H9 (cell line): ENCODE measurements around the gene SERPINB5. TPM values are rescaled to one million over a fixed set of nuclear protein-coding genes. Genes with fewer than 3 reads are reported as not detected.

ENCODE experiments used
- DNase-seq: peaks from one replicate; pipeline ENCODE4 v3.0.0-alpha.2; 2017
- H2AFZ ChIP-seq: one replicate; pipeline ENCODE4 v1.6.1; 2013; ENCODE audit warnings: mild to moderate bottlenecking, low read length, control low read depth, moderate library complexity
- H2AK5ac ChIP-seq: 2 replicates; pipeline ENCODE4 v1.6.1; 2013; ENCODE audit warnings: low read length, control low read depth, mixed read lengths; ENCODE audit not compliant: insufficient read length
- H2BK120ac ChIP-seq: one replicate; pipeline ENCODE4 v1.6.1; 2013; ENCODE audit warnings: low read depth, mild to moderate bottlenecking, low read length, control low read depth, inconsistent platforms; ENCODE audit not compliant: poor library complexity, severe bottlenecking
- H2BK12ac ChIP-seq: 2 replicates; pipeline ENCODE4 v1.6.1; 2013; ENCODE audit warnings: low read length, control low read depth, mixed read lengths, low read depth; ENCODE audit not compliant: insufficient read length
- H2BK15ac ChIP-seq: 2 replicates; pipeline ENCODE4 v1.6.1; 2013; ENCODE audit warnings: low read depth, low read length, control low read depth
- H2BK20ac ChIP-seq: one replicate; pipeline ENCODE4 v1.6.1; 2013; ENCODE audit warnings: low read depth, mild to moderate bottlenecking, low read length, control low read depth, inconsistent platforms; ENCODE audit not compliant: poor library complexity, severe bottlenecking
- H2BK5ac ChIP-seq: 2 replicates; pipeline ENCODE4 v1.6.1; 2013; ENCODE audit warnings: low read length, control low read depth, mixed read lengths; ENCODE audit not compliant: insufficient read length
- H3K14ac ChIP-seq: 2 replicates; pipeline ENCODE4 v1.6.1; 2013; ENCODE audit warnings: low read length, control low read depth; ENCODE audit not compliant: insufficient read depth
- H3K18ac ChIP-seq: 2 replicates; pipeline ENCODE4 v1.6.1; 2013; ENCODE audit warnings: low read depth, mild to moderate bottlenecking, mixed read lengths, low read length, control low read depth; ENCODE audit not compliant: insufficient read length
- H3K23ac ChIP-seq: 2 replicates; pipeline ENCODE4 v1.6.1; 2013; ENCODE audit warnings: low read length, control low read depth, mixed read lengths, low read depth; ENCODE audit not compliant: insufficient read length
- H3K23me2 ChIP-seq: 2 replicates; pipeline ENCODE4 v1.6.1; 2013; ENCODE audit warnings: low read depth, mild to moderate bottlenecking, mixed read lengths, low read length, control low read depth; ENCODE audit not compliant: insufficient read length, poor library complexity, severe bottlenecking
- H3K27ac ChIP-seq: 2 replicates; pipeline ENCODE4 v1.5.1; 2013; ENCODE audit warnings: low read length, control low read depth, mixed read lengths, low read depth; ENCODE audit not compliant: insufficient read length
- H3K27me3 ChIP-seq: 2 replicates; pipeline ENCODE4 v1.6.1; 2013; ENCODE audit warnings: low read length, control low read depth, inconsistent platforms; ENCODE audit not compliant: insufficient read depth
- H3K4ac ChIP-seq: 2 replicates; pipeline ENCODE4 v1.6.1; 2013; ENCODE audit warnings: low read depth, mild to moderate bottlenecking, control low read depth, inconsistent platforms, low read length, moderate library complexity
- H3K4me1 ChIP-seq: 2 replicates; pipeline ENCODE4 v1.6.1; 2013; ENCODE audit warnings: low read length, control low read depth, inconsistent platforms; ENCODE audit not compliant: insufficient read depth
- H3K4me2 ChIP-seq: 2 replicates; pipeline ENCODE4 v1.6.1; 2013; ENCODE audit warnings: low read length, control low read depth, mixed read lengths; ENCODE audit not compliant: insufficient read length, insufficient read depth
- H3K56ac ChIP-seq: 2 replicates; pipeline ENCODE4 v1.6.1; 2013; ENCODE audit warnings: low read depth, mild to moderate bottlenecking, mixed read lengths, low read length, control low read depth; ENCODE audit not compliant: insufficient read length
- H3K79me1 ChIP-seq: 2 replicates; pipeline ENCODE4 v1.6.1; 2013; ENCODE audit warnings: low read depth, mild to moderate bottlenecking, moderate library complexity, low read length, control low read depth, inconsistent platforms; ENCODE audit not compliant: insufficient read depth, poor library complexity, severe bottlenecking
- H3K79me2 ChIP-seq: 2 replicates; pipeline ENCODE4 v1.6.1; 2013; ENCODE audit warnings: low read length, control low read depth, inconsistent platforms; ENCODE audit not compliant: insufficient read depth
- H3K9ac ChIP-seq: 2 replicates; pipeline ENCODE4 v1.6.1; 2013; ENCODE audit warnings: low read length, control low read depth, mixed read lengths; ENCODE audit not compliant: insufficient read length; ENCODE audit errors: extremely low read depth
- H3K9me3 ChIP-seq: one replicate; pipeline ENCODE4 v1.6.1; 2013; ENCODE audit warnings: low read depth, low read length, inconsistent platforms; ENCODE audit not compliant: control insufficient read depth
- H3T11ph ChIP-seq: one replicate; pipeline ENCODE4 v1.6.1; 2013; ENCODE audit warnings: mild to moderate bottlenecking, low read length, control low read depth, inconsistent platforms
- H4K20me1 ChIP-seq: one replicate; pipeline ENCODE4 v1.6.1; 2013; ENCODE audit not compliant: control insufficient read depth, insufficient read length, insufficient read depth
- H4K5ac ChIP-seq: 2 replicates; pipeline ENCODE4 v1.6.1; 2013; ENCODE audit warnings: low read depth, mild to moderate bottlenecking, mixed read lengths, low read length, control low read depth; ENCODE audit not compliant: insufficient read length
- H4K8ac ChIP-seq: replicated peaks from 2 replicates; pipeline ENCODE4 v1.6.1; 2013; ENCODE audit warnings: low read length, control low read depth, mixed read lengths, low read depth; ENCODE audit not compliant: insufficient read length
- H4K91ac ChIP-seq: 2 replicates; pipeline ENCODE4 v1.6.1; 2013; ENCODE audit warnings: low read depth, mild to moderate bottlenecking, moderate library complexity, mixed read lengths, low read length, control low read depth; ENCODE audit not compliant: insufficient read length
- H3K27ac Mint-ChIP-seq, 3 experiments: 2 replicates in 2 of 3; 3 replicates in 1 of 3; pipeline ENCODE4 v1.8.0; 2020 to 2021; ENCODE audit warnings: mixed read lengths in 3 of 3, mild to moderate bottlenecking in 1 of 3, moderate library complexity in 1 of 3
- H3K27me3 Mint-ChIP-seq: 2 replicates; pipeline ENCODE4 v1.8.0; 2021; ENCODE audit warnings: low read depth, mild to moderate bottlenecking, moderate library complexity, mixed read lengths
- H3K36me3 Mint-ChIP-seq, 3 experiments: 2 replicates in 2 of 3; 3 replicates in 1 of 3; pipeline ENCODE4 v1.8.0; 2020 to 2021; ENCODE audit warnings: low read depth in 3 of 3, mixed read lengths in 3 of 3; ENCODE audit not compliant: insufficient read depth in 1 of 3
- H3K4me1 Mint-ChIP-seq, 2 experiments: 2 replicates each; pipeline ENCODE4 v1.8.0; 2020; ENCODE audit warnings: mixed read lengths in 2 of 2
- H3K4me3 Mint-ChIP-seq, 2 experiments: 2 replicates in 1 of 2; 3 replicates in 1 of 2; pipeline ENCODE4 v1.8.0; 2020 to 2021; ENCODE audit warnings: mild to moderate bottlenecking in 2 of 2, mixed read lengths in 2 of 2, moderate library complexity in 1 of 2
- H3K9me3 Mint-ChIP-seq, 2 experiments: 2 replicates in 1 of 2; 3 replicates in 1 of 2; pipeline ENCODE4 v1.8.0; 2020; ENCODE audit warnings: mild to moderate bottlenecking in 2 of 2, mixed read lengths in 2 of 2, moderate library complexity in 1 of 2
- CTCF ChIP-seq: fragments of 200-600 bp; sonication (generic); conservative IDR thresholded peaks from 3 replicates; pipeline ENCODE4 v1.8.0; 2021; ENCODE audit warnings: antibody characterized with exemption, mild to moderate bottlenecking
- WGBS: extraction: QIAGEN DNeasy Blood & Tissue Kit; methylation state at CpG from one replicate; pipeline ENCODE4 v1.1.7; 2013; ENCODE audit warnings: missing lambda C conversion rate, low lambda C conversion rate, mixed read lengths; ENCODE audit not compliant: insufficient read length; ENCODE audit errors: extremely low coverage; 5-methylcytosine and 5-hydroxymethylcytosine counted together
- total RNA-seq: library from RNA; stranded (reverse); gene quantifications from 2 replicates; pipeline ENCODE4 v1.2.1, GENCODE V29; 2021

SERPINB5 gene
- total RNA-seq, 1 experiment from 2014 or later = not detected

- Mint-ChIP-seq H3K27me3 (no peaks in the 10 kb centered on the region), H3K36me3 (no peaks in the 10 kb centered on the region), H3K4me3 (no peak overlapping the region), H3K4me1 (peaks cover 0 to 15% of the 10 kb centered on the region in 2 experiments; a peak in 2 of 4 replicates), H3K9me3 (no peaks in the 10 kb centered on the region), H3K27ac (no peak overlapping the region)
- no peaks in the 10 kb centered on the region for H3K79me1 ChIP-seq
- DNase-seq = no peak
- no peak overlapping the region for H3K4ac ChIP-seq
- H3K14ac ChIP-seq = no peak overlapping the region; the same call in 1 of the 2 replicates
- WGBS = no CpG with 5 or more reads among the region's 5 CpGs
- H3K23ac ChIP-seq = no peak overlapping the region
- no peak overlapping the region for H2BK20ac ChIP-seq
- no peak overlapping the region for H4K8ac ChIP-seq
- H2AFZ ChIP-seq = no peak overlapping the region
- no peak overlapping the region for H2BK5ac ChIP-seq
- H4K20me1 ChIP-seq = no peaks in the 10 kb centered on the region
- no peak overlapping the region for H3K18ac ChIP-seq
- H3K4me1 ChIP-seq = no peaks in the 10 kb centered on the region
- H2BK12ac ChIP-seq = no peak overlapping the region
- no peak overlapping the region for H3K9ac ChIP-seq
- no peaks in the 10 kb centered on the region for H3K27me3 ChIP-seq
- TF ChIP-seq CTCF = no peak
- no peak overlapping the region for H4K5ac ChIP-seq
- no peak overlapping the region for H4K91ac ChIP-seq
- H3K9me3 ChIP-seq = no peaks in the 10 kb centered on the region
- no peak overlapping the region for H2AK5ac ChIP-seq
- no peak overlapping the region for H3K4me2 ChIP-seq
- no peak overlapping the region for H3K27ac ChIP-seq
- H3K23me2 ChIP-seq = no peaks in the 10 kb centered on the region
- no peak overlapping the region for H2BK120ac ChIP-seq
- no peak overlapping the region for H2BK15ac ChIP-seq
- no peaks in the 10 kb centered on the region for H3K79me2 ChIP-seq
- no peak overlapping the region for H3T11ph ChIP-seq
- no peak overlapping the region for H3K56ac ChIP-seq
Measured at GRCh38 chr18:63479826-63480225, 3.1 kb downstream of the SERPINB5 start.
